MM.1S (cell line): ENCODE results near the gene DPP10.

Source experiments
- EZH2 ChIP-seq: fragments of 300-600 bp; sonication (generic); optimal IDR thresholded peaks from 2 replicates; pipeline ENCODE3; 2017; ENCODE audit warnings: low read depth, mild to moderate bottlenecking, antibody characterized with exemption, low read length, mixed read lengths
- TF ChIP-seq, protein P1 (sequence below): fragments of 300-600 bp; sonication (generic); IDR thresholded peaks from 2 replicates; pipeline ENCODE4 v1.5.1; 2016; ENCODE audit warnings: antibody characterized with exemption, low read length, mixed read lengths

- TF ChIP-seq EZH2 = no peak
- TF ChIP-seq, protein P1, sequence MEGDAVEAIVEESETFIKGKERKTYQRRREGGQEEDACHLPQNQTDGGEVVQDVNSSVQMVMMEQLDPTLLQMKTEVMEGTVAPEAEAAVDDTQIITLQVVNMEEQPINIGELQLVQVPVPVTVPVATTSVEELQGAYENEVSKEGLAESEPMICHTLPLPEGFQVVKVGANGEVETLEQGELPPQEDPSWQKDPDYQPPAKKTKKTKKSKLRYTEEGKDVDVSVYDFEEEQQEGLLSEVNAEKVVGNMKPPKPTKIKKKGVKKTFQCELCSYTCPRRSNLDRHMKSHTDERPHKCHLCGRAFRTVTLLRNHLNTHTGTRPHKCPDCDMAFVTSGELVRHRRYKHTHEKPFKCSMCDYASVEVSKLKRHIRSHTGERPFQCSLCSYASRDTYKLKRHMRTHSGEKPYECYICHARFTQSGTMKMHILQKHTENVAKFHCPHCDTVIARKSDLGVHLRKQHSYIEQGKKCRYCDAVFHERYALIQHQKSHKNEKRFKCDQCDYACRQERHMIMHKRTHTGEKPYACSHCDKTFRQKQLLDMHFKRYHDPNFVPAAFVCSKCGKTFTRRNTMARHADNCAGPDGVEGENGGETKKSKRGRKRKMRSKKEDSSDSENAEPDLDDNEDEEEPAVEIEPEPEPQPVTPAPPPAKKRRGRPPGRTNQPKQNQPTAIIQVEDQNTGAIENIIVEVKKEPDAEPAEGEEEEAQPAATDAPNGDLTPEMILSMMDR = no peak
Measured at GRCh38 chr2:115248066-115248465, 805.6 kb downstream of the DPP10 start.
